GM18520 (cell line): ENCODE data around the gene TNC.

Experiments used
- ATAC-seq: cut with Tn5 transposase; IDR thresholded peaks from one replicate; pipeline ENCODE4 v1.9.1; 2021; ENCODE audit not compliant: unreplicated experiment

The TNC gene

GRCh38 chr9:114981063-114981462 lies 136.9 kb downstream of the TNC start:
- ATAC-seq, result no peak

GRCh38 chr9:114973216-114973615 lies 144.7 kb downstream of the TNC start:
- no peak for ATAC-seq

DNA sequence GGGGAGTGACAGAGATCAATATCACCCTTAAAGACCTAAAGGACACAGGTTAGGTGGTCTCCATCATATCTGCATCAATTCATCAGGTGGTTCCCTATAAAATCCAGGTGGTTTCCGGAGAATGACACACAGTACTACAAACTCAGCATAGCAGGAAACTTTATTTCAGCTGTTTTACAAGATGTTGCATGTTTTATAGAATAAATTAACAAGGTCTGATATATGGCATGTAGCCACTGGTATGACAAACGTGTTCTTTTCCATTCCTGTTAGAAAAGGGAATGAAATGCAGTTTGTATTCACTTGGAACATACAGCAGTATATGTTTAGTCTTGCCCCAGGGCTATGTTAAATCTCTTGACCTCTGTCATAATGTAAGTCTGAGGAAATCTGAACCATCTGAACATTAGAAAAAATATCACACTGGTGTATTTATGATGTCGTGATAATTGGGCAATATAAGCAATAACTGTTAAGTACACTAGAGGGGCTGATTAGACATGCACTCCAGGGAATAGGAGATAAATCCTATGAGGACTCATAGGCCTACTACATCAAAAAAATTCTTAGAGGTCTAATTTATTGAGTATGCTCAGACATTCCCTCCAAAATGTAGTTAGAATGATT lies 145.3 kb downstream of the TNC start:
- no peak for ATAC-seq
